K562 (cell line): ENCODE data around the gene SYNGR4. TPM values are rescaled to one million over a fixed set of nuclear protein-coding genes. Genes with fewer than 3 reads are reported as not detected.

Experiments
- AFF4 ChIP-seq: sonication (generic); formaldehyde crosslinking; IDR thresholded peaks from 2 replicates; pipeline ENCODE4 v1.8.0; 2023; ENCODE audit warnings: mild to moderate bottlenecking, missing genetic modification reagents
- ATF1 ChIP-seq, 2 experiments: fragments of 450-650 bp in 1 of 2; IDR thresholded peaks; 2 replicates each; pipeline ENCODE4 v1.6.1; 2016; ENCODE audit warnings: missing compliant biosample characterization in 1 of 2, missing genetic modification characterization in 1 of 2
- GABPA ChIP-seq: fragments of 200-800 bp; sonication (Bioruptor generic); conservative IDR thresholded peaks from 2 replicates; pipeline ENCODE4 v1.6.1; 2016; ENCODE audit warnings: low read depth, missing genetic modification characterization, missing compliant biosample characterization
- GTF2E2 ChIP-seq: fragments of 200-800 bp; sonication (Bioruptor generic); IDR thresholded peaks from 2 replicates; pipeline ENCODE4 v1.6.1; 2016; ENCODE audit warnings: missing genetic modification characterization, missing compliant biosample characterization
- IRF2 ChIP-seq: sonication (generic); formaldehyde crosslinking; IDR thresholded peaks from 2 replicates; pipeline ENCODE4 v1.8.1; 2022; ENCODE audit warnings: mild to moderate bottlenecking, missing genetic modification reagents
- KDM2B ChIP-seq: fragments of 250-450 bp; sonication (Bioruptor Pico); IDR thresholded peaks from 2 replicates; pipeline ENCODE4 v1.8.0; 2021; ENCODE audit warnings: mild to moderate bottlenecking, moderate library complexity
- KLF6 ChIP-seq: fragments of 250-450 bp; sonication (Bioruptor Pico); IDR thresholded peaks from 2 replicates; pipeline ENCODE4 v1.4.0; 2020; ENCODE audit warnings: mild to moderate bottlenecking, moderate library complexity, borderline replicate concordance
- MTA2 ChIP-seq: fragments of 450-650 bp; IDR thresholded peaks from 2 replicates; pipeline ENCODE4 v1.6.1; 2016; ENCODE audit warnings: low read depth
- NR4A1 ChIP-seq, 2 experiments: fragments of 250-450 bp in 1 of 2; fragments of 450-650 bp in 1 of 2; sonication (Bioruptor Pico) in 1 of 2; IDR thresholded peaks; 2 replicates each; pipeline versions ENCODE4 v1.4.0 to v1.6.1; 2016 to 2020; ENCODE audit warnings: mild to moderate bottlenecking in 2 of 2, missing compliant biosample characterization in 1 of 2, missing genetic modification characterization in 1 of 2, moderate library complexity in 1 of 2
- PREB ChIP-seq: sonication (generic); formaldehyde crosslinking; IDR thresholded peaks from 2 replicates; pipeline ENCODE4 v1.8.1; 2023; ENCODE audit warnings: mild to moderate bottlenecking, missing genetic modification reagents
- RBM14 ChIP-seq: fragments of 200-400 bp; formaldehyde crosslinking; IDR thresholded peaks from 2 replicates; pipeline ENCODE4 v1.6.1; 2018; ENCODE audit warnings: low read depth, mild to moderate bottlenecking, low read length, moderate library complexity, borderline replicate concordance; ENCODE audit not compliant: insufficient read depth
- TAF1 ChIP-seq: IDR thresholded peaks from 2 replicates; pipeline ENCODE4 v1.6.1; 2011; ENCODE audit warnings: mild to moderate bottlenecking, low read length, moderate library complexity; ENCODE audit not compliant: insufficient read depth, control insufficient read depth, severe bottlenecking; ENCODE audit errors: extremely low read depth
- TBL1XR1 ChIP-seq, 2 experiments: IDR thresholded peaks; 2 replicates each; pipeline ENCODE4 v1.6.1; 2012; ENCODE audit warnings: improper control_type of control experiment in 2 of 2, low read length in 2 of 2, mild to moderate bottlenecking in 1 of 2
- TBP ChIP-seq: optimal IDR thresholded peaks from 2 replicates; pipeline ENCODE3; 2011; ENCODE audit warnings: low read depth, low read length, improper control_type of control experiment
- YBX1 ChIP-seq: fragments of 450-650 bp; IDR thresholded peaks from 2 replicates; pipeline ENCODE4 v1.7.1; 2016; ENCODE audit warnings: mild to moderate bottlenecking
- ZNF449 ChIP-seq: fragments of 250-450 bp; sonication (Bioruptor Pico); IDR thresholded peaks from 2 replicates; pipeline ENCODE4 v1.8.0; 2022; ENCODE audit warnings: moderate library complexity, mild to moderate bottlenecking, inconsistent platforms
- polyA plus RNA-seq, 8 experiments: library from polyadenylated mRNA; depleted of rRNA in 4 of 8; stranded (reverse) in 5 of 8; unstranded in 3 of 8; fragments of >200 nt; fragmentation: Nextera tagmentation in 2 of 8; fragmentation: Illumina TruSeq in 1 of 8; extraction: Ambion mirVana in 2 of 8; extraction: Trizol in 1 of 8; gene quantifications; 2 replicates each; pipeline versions ENCODE4 v1.2.1 to v1.2.3, GENCODE V29; 2011 to 2014; ENCODE audit warnings: inconsistent platforms in 1 of 8, missing spikeins in 1 of 8
- total RNA-seq, 7 experiments: library from RNA; depleted of rRNA in 6 of 7; stranded (reverse); fragments of >200 nt in 6 of 7; fragmentation: Illumina TruSeq in 2 of 7; extraction: Trizol in 2 of 7; gene quantifications; 2 replicates each; pipeline versions ENCODE4 v1.2.1 to v1.2.3, GENCODE V29; 2011 to 2021; ENCODE audit warnings: low replicate concordance in 1 of 7
- TF ChIP-seq, protein P1 (sequence below), 2 experiments: fragments of 450-650 bp; conservative IDR thresholded peaks; 2 replicates each; pipeline ENCODE4 v1.6.1; 2017; ENCODE audit warnings: mild to moderate bottlenecking in 2 of 2, moderate library complexity in 2 of 2
- TF ChIP-seq, protein P2 (sequence below): sonication (generic); formaldehyde crosslinking; IDR thresholded peaks from 2 replicates; pipeline ENCODE4 v1.8.0; 2022; ENCODE audit warnings: mild to moderate bottlenecking, missing genetic modification reagents

SYNGR4 gene
- total and polyA plus RNA-seq, 9 of the 15 experiments (the other 6 are each of a cell fraction or from before 2014, with no cell fraction given), result 0.07 to 0.14 TPM; not detected in 7

GRCh38 chr19:48362716-48363499 is 1.3 kb upstream of the SYNGR4 start (continued):
- TF ChIP-seq NR4A1 (CRISPR knock-in tag; IDR thresholded peaks at IDR 0.05) (no peak), NR4A1 (tag; IDR thresholded peaks at IDR 0.05) (no peak; the same call in 1 of the 2 replicates), AFF4 (no peak), GABPA (no peak), ZNF449 (no peak), ATF1 (CRISPR knock-in tag; IDR thresholded peaks at IDR 0.05) (no peak), ATF1 (tag; IDR thresholded peaks at IDR 0.05) (0 out of 2 replicates have a peak, but pooled peaks have one; percentile 7), YBX1 (no peak), GTF2E2 (tag) (no peak), TBL1XR1 (IDR thresholded peaks at IDR 0.05; ENCODE audit: low read length in 2 of 2) (no peak), KDM2B (CRISPR knock-in tag) (no peak), KLF6 (CRISPR knock-in tag) (no peak), RBM14 (no peak), MTA2 (no peak), TAF1 (peak; percentile 11), TBP (peak; percentile 55), PREB (no peak), IRF2 (CRISPR knock-in tag) (no peak)
- TF ChIP-seq, protein P1, sequence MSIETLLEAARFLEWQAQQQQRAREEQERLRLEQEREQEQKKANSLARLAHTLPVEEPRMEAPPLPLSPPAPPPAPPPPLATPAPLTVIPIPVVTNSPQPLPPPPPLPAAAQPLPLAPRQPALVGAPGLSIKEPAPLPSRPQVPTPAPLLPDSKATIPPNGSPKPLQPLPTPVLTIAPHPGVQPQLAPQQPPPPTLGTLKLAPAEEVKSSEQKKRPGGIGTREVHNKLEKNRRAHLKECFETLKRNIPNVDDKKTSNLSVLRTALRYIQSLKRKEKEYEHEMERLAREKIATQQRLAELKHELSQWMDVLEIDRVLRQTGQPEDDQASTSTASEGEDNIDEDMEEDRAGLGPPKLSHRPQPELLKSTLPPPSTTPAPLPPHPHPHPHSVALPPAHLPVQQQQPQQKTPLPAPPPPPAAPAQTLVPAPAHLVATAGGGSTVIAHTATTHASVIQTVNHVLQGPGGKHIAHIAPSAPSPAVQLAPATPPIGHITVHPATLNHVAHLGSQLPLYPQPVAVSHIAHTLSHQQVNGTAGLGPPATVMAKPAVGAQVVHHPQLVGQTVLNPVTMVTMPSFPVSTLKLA (conservative IDR thresholded peaks at IDR 0.05), result no peak
- TF ChIP-seq, protein P2, sequence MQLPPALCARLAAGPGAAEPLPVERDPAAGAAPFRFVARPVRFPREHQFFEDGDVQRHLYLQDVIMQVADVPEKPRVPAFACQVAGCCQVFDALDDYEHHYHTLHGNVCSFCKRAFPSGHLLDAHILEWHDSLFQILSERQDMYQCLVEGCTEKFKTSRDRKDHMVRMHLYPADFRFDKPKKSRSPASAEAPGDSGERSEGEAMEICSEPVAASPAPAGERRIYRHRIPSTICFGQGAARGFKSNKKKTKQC, result no peak
